Transverse colon (tissue), 4 donors: ENCODE data around the gene SRRM4. TPM values are rescaled to one million over a fixed set of nuclear protein-coding genes. Genes with fewer than 3 reads are reported as not detected.
A peak's percentile ranks its signal among the peaks of the same experiment; 100 is the strongest.

ENCODE experiments used
- DNase-seq: peaks from one replicate; pipeline ENCODE4 v3.0.0-alpha.2; 2019
- H3K27ac ChIP-seq, 4 donors: fragments of 200-600 bp; sonication (generic); 2 replicates each; pipeline ENCODE4 v1.5.1; 2016 to 2018; ENCODE audit warnings: inconsistent platforms in 4 of 4
- H3K27me3 ChIP-seq: fragments of 200-600 bp; sonication (generic); 2 replicates; pipeline ENCODE4 v1.5.1; 2017; ENCODE audit warnings: inconsistent platforms
- H3K36me3 ChIP-seq, 4 donors: fragments of 200-600 bp; sonication (generic); 2 replicates each; pipeline ENCODE4 v1.5.1; 2017 to 2019; ENCODE audit warnings: inconsistent platforms in 4 of 4
- H3K4me1 ChIP-seq, 4 donors: fragments of 200-600 bp; sonication (generic); 2 replicates each; pipeline ENCODE4 v1.5.1; 2017 to 2020; ENCODE audit warnings: inconsistent platforms in 4 of 4
- H3K4me3 ChIP-seq, 4 donors: fragments of 200-600 bp; sonication (generic); 1 replicate in 1 of 4; 2 replicates in 3 of 4; pipeline versions ENCODE4 v1.5.1 to v1.6.1; 2017 to 2019; ENCODE audit warnings: inconsistent platforms in 4 of 4
- H3K9me3 ChIP-seq, 2 donors: fragments of 200-600 bp; sonication (generic); 2 replicates each; pipeline ENCODE4 v1.5.1; 2017 to 2019; ENCODE audit warnings: inconsistent platforms in 2 of 2
- EP300 ChIP-seq: sonication (generic); formaldehyde crosslinking; IDR thresholded peaks from one replicate; pipeline ENCODE4 v1.6.1; 2017; ENCODE audit warnings: antibody characterized with exemption, low read depth
- POLR2A ChIP-seq: fragments of 450-650 bp; IDR thresholded peaks from one replicate; pipeline ENCODE4 v1.6.1; 2016; ENCODE audit warnings: antibody characterized with exemption, mild to moderate bottlenecking, moderate library complexity
- POLR2AphosphoS5 ChIP-seq, 3 donors: sonication (generic); formaldehyde crosslinking; IDR thresholded peaks; one replicate each; pipeline ENCODE4 v1.6.1; 2016; ENCODE audit warnings: antibody characterized with exemption in 3 of 3
- WGBS, 2 donors: methylation state at CpG; one replicate each; pipeline ENCODE4 v1.1.5; 2018; ENCODE audit warnings: low coverage in 1 of 2; 5-methylcytosine and 5-hydroxymethylcytosine counted together
- in situ Hi-C, 4 donors: fragments of 200-750 bp; cut with MboI; loops; one replicate each; pipeline versions ENCODE4 v1.15.0 to v1.15.1; 2017; ENCODE audit warnings: low sequenced_read_pairs in 3 of 4, low pct_ligation_motif_present in 1 of 4, low pct_unique_long_range_greater_than_20kb in 1 of 4
- intact Hi-C: fragments of 100-400 bp; cut with DNase I; formaldehyde crosslinking; loops from one replicate; pipeline ENCODE4 v1.15.1; 2023; ENCODE audit warnings: low total_unique reads
- total RNA-seq, 4 donors: library from RNA; depleted of rRNA; stranded (reverse); fragments of >200 nt; gene quantifications; one replicate each; pipeline ENCODE4 v1.1.0, GENCODE V29; 2016
- TF ChIP-seq, protein P1 (sequence below), 5 experiments: fragments of 200-600 bp in 3 of 5; fragments of 450-650 bp in 2 of 5; sonication (generic) in 3 of 5; IDR thresholded peaks; 1 replicate in 2 of 5; 2 replicates in 3 of 5; pipeline ENCODE4 v1.5.1; 2016 to 2017; ENCODE audit warnings: antibody characterized with exemption in 5 of 5, inconsistent platforms in 3 of 5, mild to moderate bottlenecking in 2 of 5, moderate library complexity in 1 of 5

SRRM4 gene
- total RNA-seq, 4 donors from 2014 or later: 0.14 TPM; not detected in 3

GRCh38 chr12:118972982-118973381 is 8.4 kb upstream of the SRRM4 start:
- Histone ChIP-seq H3K4me3 (no peak overlapping the region), H3K4me1 (no peaks in the 10 kb centered on the region), H3K27ac (no peak overlapping the region), H3K36me3 (no peaks in the 10 kb centered on the region), H3K27me3 (no peaks in the 10 kb centered on the region), H3K9me3 (no peaks in the 10 kb centered on the region)
- intact Hi-C loops: no loop called here
- DNase-seq: no peak
- TF ChIP-seq POLR2A (no peak), EP300 (no peak), POLR2AphosphoS5 (IDR thresholded peaks at IDR 0.05) (no peak)
- TF ChIP-seq, protein P1, sequence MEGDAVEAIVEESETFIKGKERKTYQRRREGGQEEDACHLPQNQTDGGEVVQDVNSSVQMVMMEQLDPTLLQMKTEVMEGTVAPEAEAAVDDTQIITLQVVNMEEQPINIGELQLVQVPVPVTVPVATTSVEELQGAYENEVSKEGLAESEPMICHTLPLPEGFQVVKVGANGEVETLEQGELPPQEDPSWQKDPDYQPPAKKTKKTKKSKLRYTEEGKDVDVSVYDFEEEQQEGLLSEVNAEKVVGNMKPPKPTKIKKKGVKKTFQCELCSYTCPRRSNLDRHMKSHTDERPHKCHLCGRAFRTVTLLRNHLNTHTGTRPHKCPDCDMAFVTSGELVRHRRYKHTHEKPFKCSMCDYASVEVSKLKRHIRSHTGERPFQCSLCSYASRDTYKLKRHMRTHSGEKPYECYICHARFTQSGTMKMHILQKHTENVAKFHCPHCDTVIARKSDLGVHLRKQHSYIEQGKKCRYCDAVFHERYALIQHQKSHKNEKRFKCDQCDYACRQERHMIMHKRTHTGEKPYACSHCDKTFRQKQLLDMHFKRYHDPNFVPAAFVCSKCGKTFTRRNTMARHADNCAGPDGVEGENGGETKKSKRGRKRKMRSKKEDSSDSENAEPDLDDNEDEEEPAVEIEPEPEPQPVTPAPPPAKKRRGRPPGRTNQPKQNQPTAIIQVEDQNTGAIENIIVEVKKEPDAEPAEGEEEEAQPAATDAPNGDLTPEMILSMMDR (IDR thresholded peaks at IDR 0.05): no peak
- 87 to 90% methylated on average over 2 of the region's 2 CpGs for WGBS, 2 donors
- in situ Hi-C loops: no loop called here

GRCh38 chr12:118979763-118980406 is 1.5 kb upstream of the SRRM4 start:
- no peak for TF ChIP-seq EP300
- TF ChIP-seq POLR2A: no peak
- no peak for TF ChIP-seq POLR2AphosphoS5 (IDR thresholded peaks at IDR 0.05)
- TF ChIP-seq, protein P1 (IDR thresholded peaks at IDR 0.05): peak; percentile 44 to 70 (median 53)
- peak; percentile 24 for DNase-seq
- in situ Hi-C loops: loop anchor here in 1 of 4 donors (25.0 kb wide), 1 partner anchor 557 kb away; no protein-coding TSS in a partner anchor
- intact Hi-C loops: loop anchor here (5.0 to 10.0 kb wide), 2 partner anchors 565 to 1943 kb away; no protein-coding TSS in a partner anchor
- no peak overlapping the region for H3K27ac ChIP-seq
- WGBS, 2 donors: 7% methylated on average over 7 to 17 of the region's 17 CpGs
- no peaks in the 10 kb centered on the region for H3K36me3 ChIP-seq
- H3K4me3 ChIP-seq: no peak overlapping the region
- peaks cover 52% of the 10 kb centered on the region for H3K27me3 ChIP-seq
- peaks cover 0 to 6% (median under 1%) of the 10 kb centered on the region in 4 donors for H3K4me1 ChIP-seq
- no peaks in the 10 kb centered on the region for H3K9me3 ChIP-seq

GRCh38 chr12:118980407-118981014 is 830 bp upstream of the SRRM4 start:
- Histone ChIP-seq H3K4me1 (peaks cover 0 to 6% (median under 1%) of the 10 kb centered on the region in 4 donors), H3K36me3 (no peaks in the 10 kb centered on the region), H3K27ac (no peak overlapping the region), H3K9me3 (no peaks in the 10 kb centered on the region), H3K4me3 (no peak overlapping the region), H3K27me3 (peaks cover 52% of the 10 kb centered on the region)
- no peak for TF ChIP-seq POLR2AphosphoS5 (IDR thresholded peaks at IDR 0.05)
- TF ChIP-seq, protein P1 (IDR thresholded peaks at IDR 0.05): no peak
- TF ChIP-seq POLR2A: no peak
- no peak for TF ChIP-seq EP300
- DNase-seq: no peak
- 5 to 13% methylated on average over 8 to 29 of the region's 29 CpGs for WGBS, 2 donors
- in situ Hi-C loops (loop anchor here in 1 of 4 donors (25.0 kb wide), 1 partner anchor 557 kb away; no protein-coding TSS in a partner anchor), intact Hi-C loops (loop anchor here (5.0 to 10.0 kb wide), 2 partner anchors 564 to 1943 kb away; no protein-coding TSS in a partner anchor)

GRCh38 chr12:118982302-118982701 is 961 bp downstream of the SRRM4 start:
- Histone ChIP-seq H3K27ac (no peak overlapping the region), H3K9me3 (no peaks in the 10 kb centered on the region), H3K36me3 (no peaks in the 10 kb centered on the region), H3K4me1 (peaks cover 0 to 6% (median under 1%) of the 10 kb centered on the region in 4 donors), H3K4me3 (no peak overlapping the region), H3K27me3 (peaks cover 60% of the 10 kb centered on the region)
- 24 to 29% methylated on average over 5 to 8 of the region's 8 CpGs for WGBS, 2 donors
- intact Hi-C loops (loop anchor here (5.0 to 10.0 kb wide), 2 partner anchors 562 to 1945 kb away; no protein-coding TSS in a partner anchor), in situ Hi-C loops (loop anchor here in 1 of 4 donors (25.0 kb wide), 1 partner anchor 555 kb away; no protein-coding TSS in a partner anchor)
- TF ChIP-seq POLR2A (no peak), POLR2AphosphoS5 (IDR thresholded peaks at IDR 0.05) (no peak)
- no peak for DNase-seq
